NCI-H2081 (cell line): ENCODE results near the gene PREX1.

Experiments used
- DNase-seq, 2 experiments: peaks; one replicate each; lab custom pipeline; 2025; lab: John Stamatoyannopoulos, UW

The PREX1 gene

DNA sequence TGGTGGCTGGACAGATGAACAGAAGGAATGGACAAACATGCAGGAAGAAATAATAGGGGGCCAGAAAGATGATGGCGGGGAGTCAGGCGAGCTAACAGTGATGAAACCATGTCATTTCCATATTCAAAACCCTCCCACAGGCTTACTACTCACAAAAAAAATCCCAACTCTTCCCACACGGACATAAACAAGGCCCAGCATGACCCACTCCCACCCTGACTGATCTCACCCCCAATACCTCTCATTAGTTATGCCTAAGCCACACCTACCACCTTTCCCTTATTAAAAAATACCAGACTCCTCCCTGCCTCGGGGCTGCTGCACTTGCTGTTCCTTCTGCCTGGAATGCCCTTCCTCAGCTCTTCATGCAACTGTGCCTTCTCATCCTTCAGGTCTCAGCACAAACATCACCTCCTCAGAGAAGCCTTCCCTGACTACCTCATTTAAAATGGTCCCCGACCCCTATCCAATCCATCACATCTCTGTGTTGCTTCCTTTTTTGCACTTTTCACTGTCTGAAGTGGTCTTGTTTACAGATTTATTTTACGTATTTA lies 145.8 kb downstream of the PREX1 start:
- DNase-seq = no peak

GRCh38 chr20:48681201-48681872 lies 146.5 kb downstream of the PREX1 start:
- DNase-seq = no peak

- DNase-seq = no peak
Measured at GRCh38 chr20:48680650-48681049, 147.1 kb downstream of the PREX1 start.

DNA sequence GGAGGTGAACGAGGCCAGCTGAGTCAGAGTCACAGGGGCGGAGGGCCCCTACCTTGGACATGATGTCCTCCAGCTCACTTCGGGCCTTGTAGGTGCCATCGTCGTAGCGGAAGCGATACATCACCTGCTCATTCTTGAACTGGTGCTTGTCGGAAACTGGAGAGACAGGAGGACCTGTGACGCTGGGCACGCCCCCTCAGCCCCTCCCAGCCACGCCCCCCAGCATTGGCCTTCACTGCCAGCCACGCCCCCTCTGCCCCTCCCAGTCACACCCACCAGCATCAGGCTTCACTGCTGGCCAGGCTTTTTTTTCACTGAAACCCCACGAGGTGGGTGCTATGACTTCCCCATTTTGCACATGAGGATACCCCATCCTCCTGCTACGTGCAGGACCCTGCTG lies 148.2 kb downstream of the PREX1 start:
- no peak for DNase-seq

- no peak for DNase-seq
Measured at GRCh38 chr20:48679011-48679410, 148.8 kb downstream of the PREX1 start.

DNA sequence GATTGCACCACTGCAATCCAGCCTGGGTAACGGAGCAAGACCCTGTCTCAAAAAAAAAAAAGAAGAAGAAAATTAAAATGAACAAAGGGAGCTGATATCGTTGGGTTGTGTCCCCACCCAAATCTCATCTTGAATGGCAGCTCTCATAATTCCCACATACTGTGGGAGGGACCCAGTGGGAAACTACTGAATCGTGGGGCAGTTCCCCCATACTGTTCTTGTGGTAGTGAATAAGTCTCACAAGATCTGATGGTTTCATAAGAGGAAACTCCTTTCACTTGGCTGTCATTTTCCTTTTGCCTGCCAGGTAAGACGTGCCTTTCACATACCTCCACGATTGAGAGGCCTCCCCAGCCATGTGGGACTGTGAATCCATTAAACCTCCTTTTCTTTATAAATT lies 149.4 kb downstream of the PREX1 start:
- DNase-seq = no peak

DNA sequence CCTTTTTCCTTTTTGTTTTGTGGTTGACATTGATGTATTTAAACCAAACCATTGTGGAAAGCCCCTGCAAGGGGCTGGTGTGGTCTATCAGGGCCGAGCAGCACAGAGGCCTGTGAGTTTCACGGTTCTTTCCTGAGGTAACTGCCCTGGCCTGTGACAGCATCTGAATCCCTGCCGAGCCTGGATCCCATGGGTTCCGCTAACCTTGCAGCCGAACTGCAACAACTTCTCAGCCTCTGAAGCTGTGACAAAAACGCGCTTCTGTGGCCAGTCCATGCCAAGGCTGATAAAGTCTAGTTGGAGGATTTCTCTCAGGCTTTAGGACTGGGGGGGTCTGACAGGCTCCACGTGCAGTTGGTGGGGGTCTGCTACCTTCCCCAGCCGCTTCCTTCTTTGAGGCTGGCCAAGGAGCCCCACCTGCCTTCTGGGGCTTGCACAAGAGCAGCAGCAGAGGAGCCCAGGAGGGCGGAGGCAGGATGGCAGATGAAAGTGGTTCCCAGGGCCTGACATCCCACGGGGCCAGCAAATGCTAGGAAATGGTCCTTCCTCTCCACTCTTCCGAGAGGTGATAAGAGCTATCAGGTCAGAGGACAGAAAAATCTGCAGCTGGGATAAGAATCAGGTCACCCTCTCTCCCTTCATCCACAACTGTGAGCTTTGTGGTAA lies 150.9 kb downstream of the PREX1 start:
- DNase-seq = no peak

GRCh38 chr20:48676125-48676524 lies 151.7 kb downstream of the PREX1 start:
- no peak for DNase-seq

DNA sequence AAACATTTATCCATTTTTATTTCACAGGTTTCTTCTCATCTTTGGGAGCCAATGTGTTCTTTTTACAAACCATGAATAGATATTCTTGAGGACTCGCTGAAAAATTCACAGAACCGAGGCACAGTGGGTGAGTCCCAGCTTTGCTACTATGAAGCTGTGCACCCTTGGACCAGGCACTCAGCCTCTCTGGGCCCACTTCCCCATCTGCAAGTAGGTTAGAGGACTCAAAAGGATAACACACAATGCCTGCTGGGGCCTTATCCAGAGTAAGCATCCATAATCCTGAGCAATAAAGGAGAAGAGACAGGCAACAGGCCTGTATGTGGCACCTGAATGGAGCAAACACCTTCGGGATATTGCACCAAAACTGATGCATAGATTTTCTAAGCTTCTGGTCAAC lies 153.3 kb downstream of the PREX1 start:
- DNase-seq = no peak

DNA sequence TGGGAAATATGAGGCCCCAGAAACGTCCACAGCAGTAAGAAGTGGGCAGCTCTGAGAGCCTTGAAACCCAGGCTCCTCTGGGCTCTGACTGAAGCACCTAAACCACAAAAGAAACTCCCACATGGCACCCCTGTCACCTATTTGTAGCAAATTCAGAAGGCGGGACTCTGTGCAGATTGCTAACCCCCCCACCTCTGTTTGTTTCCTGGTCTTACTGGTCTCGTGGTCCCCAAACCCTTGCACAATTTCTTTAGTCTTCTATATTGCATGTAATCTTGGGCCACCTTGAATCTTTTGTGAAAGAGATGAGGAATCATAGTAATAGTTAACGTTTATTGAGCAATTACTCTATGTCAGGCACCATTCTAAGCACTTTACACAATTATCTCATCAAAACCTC lies 154.3 kb downstream of the PREX1 start:
- DNase-seq = no peak

GRCh38 chr20:48672324-48672723 lies 155.5 kb downstream of the PREX1 start:
- DNase-seq = no peak

- no peak for DNase-seq
Measured at GRCh38 chr20:48671141-48671540, 156.7 kb downstream of the PREX1 start.

DNA sequence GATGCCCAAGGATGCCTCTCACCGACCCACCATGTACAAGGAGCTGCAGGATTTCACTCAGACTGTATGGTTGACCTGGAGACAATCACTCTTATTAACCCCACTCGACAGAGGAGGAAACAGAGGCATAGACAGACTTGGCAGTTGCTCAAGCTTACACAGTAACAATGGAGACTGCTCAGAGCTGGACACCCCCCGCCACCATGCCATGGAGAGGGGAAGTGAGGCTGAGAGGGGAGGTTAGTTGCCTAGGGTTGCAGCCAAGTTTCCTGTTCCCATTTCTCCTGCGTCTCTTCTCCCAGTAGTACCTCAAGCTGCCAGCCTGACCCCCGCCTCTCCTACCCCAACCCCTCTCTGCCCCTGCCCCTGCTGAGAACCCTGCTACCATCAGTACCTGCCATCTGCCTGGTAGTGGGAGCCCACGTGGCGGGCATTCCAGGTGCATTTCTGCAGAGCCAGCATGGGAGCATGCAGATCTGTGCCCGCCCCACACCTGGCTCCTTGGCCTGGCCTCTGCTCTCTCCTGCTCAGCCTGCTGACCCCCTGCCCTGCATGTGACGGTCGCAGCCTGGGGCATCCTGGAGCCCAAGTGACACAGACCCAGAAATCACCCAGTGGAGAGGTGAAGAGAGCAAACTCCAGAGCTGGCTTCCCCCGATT lies 157.7 kb downstream of the PREX1 start:
- DNase-seq = no peak

GRCh38 chr20:48668451-48668946 lies 159.3 kb downstream of the PREX1 start:
- peak in 1 of 2 experiments; percentile 52 for DNase-seq

GRCh38 chr20:48667889-48668413 lies 159.8 kb downstream of the PREX1 start:
- DNase-seq = no peak

GRCh38 chr20:48667481-48667880 lies 160.3 kb downstream of the PREX1 start:
- DNase-seq = no peak

GRCh38 chr20:48665785-48666184 lies 162.0 kb downstream of the PREX1 start:
- DNase-seq = no peak

GRCh38 chr20:48662711-48663110 lies 165.1 kb downstream of the PREX1 start:
- DNase-seq = no peak

- no peak for DNase-seq
Measured at GRCh38 chr20:48661575-48662455, 166.0 kb downstream of the PREX1 start.

DNA sequence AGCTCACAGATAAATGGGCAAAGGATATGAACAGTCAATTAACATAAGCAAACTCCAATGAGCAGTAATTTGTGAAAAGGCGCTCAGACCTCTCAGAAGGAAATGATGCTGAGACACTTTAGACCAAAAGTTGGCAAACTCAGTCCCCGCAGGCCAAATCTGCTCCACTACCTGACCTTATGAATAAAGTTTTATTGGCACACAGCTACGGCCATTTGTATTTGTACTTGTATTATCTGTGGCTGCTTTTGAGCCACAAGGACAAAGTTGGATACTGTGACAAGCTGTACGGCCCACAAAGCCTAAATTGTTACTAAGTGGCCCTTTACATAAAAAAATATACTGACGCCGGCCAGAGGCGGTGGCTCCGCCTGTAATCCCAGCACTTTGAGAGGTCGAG lies 167.0 kb downstream of the PREX1 start:
- no peak for DNase-seq

DNA sequence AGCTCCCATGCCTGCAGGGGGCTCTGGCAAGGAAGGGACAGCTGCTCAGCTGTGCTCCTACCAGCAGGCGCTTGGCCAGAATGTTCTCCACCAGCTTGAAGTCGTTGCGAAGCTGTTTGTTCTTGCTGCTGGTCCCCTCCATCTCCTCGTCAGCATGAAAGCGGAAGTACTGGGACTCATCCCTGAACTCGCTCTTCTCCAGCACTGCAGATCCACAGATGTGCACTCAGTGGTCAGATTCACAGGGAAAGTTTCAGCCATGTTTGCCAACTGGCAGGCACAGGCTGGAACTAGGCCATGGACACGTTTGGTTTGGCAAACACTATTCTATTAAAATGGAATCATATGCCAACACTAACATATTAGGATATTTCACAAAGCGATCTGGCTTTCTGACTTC lies 167.9 kb downstream of the PREX1 start:
- DNase-seq = peak; percentile 20 to 33

- no peak for DNase-seq
Measured at GRCh38 chr20:48658505-48658904, 169.3 kb downstream of the PREX1 start.
